Activated T-helper 2 cell treated with anti-CD3 and anti-CD28 coated beads, Interferon-gamma antibody, Interleukin-2, Interleukin-4, amounts not matched to agents 10 μg/mL and 5 μg/mL and 100 μg/mL, durations not matched to agents 14 hours and 24 hours and 36 hours (primary cell): ENCODE data around the gene NUF2. TPM values are rescaled to one million over a fixed set of nuclear protein-coding genes. Genes with fewer than 3 reads are reported as not detected.
"Not testable (repeated sequence)": the region's sequence is repeated elsewhere in the genome, so short reads cannot be mapped to it uniquely, and the experiment has no call there.

Source experiments
- DNase-seq: peaks from one replicate; pipeline ENCODE4 v3.0.0; 2021; ENCODE audit warnings: low spot score
- H3K27ac Mint-ChIP-seq: one replicate; pipeline ENCODE4 v1.8.0; 2021; ENCODE audit warnings: mixed read lengths
- H3K27me3 Mint-ChIP-seq: one replicate; pipeline ENCODE4 v1.8.0; 2021; ENCODE audit warnings: low read depth, mixed read lengths
- H3K36me3 Mint-ChIP-seq: one replicate; pipeline ENCODE4 v1.8.0; 2021; ENCODE audit warnings: low read depth, mixed read lengths
- H3K4me1 Mint-ChIP-seq: one replicate; pipeline ENCODE4 v1.8.0; 2021; ENCODE audit warnings: low read depth, mixed read lengths
- H3K4me3 Mint-ChIP-seq: one replicate; pipeline ENCODE4 v1.8.0; 2021; ENCODE audit warnings: low read depth, mild to moderate bottlenecking, moderate library complexity, mixed read lengths
- H3K9me3 Mint-ChIP-seq: one replicate; pipeline ENCODE4 v1.8.0; 2021; ENCODE audit warnings: mixed read lengths
- intact Hi-C: fragments of 100-400 bp; cut with micrococcal nuclease; formaldehyde crosslinking; loops from one replicate; pipeline ENCODE4 v1.15.1; 2023
- total RNA-seq: library from RNA; stranded (reverse); gene quantifications from 2 replicates; pipeline ENCODE4 v1.2.3, GENCODE V29; 2022

NUF2 gene
- total RNA-seq, 1 donor from 2014 or later, result 45.5 TPM

GRCh38 chr1:163351912-163352311 is 30.2 kb downstream of the NUF2 start:
- no peaks in the 10 kb centered on the region for H3K27me3 Mint-ChIP-seq
- no peak overlapping the region for H3K27ac Mint-ChIP-seq
- H3K4me1 Mint-ChIP-seq, result peaks cover 5% of the 10 kb centered on the region
- DNase-seq, result no peak
- no peak overlapping the region for H3K4me3 Mint-ChIP-seq
- H3K9me3 Mint-ChIP-seq, result no peaks in the 10 kb centered on the region
- H3K36me3 Mint-ChIP-seq, result peaks cover 54% of the 10 kb centered on the region
- intact Hi-C loops, result no loop called here

DNA sequence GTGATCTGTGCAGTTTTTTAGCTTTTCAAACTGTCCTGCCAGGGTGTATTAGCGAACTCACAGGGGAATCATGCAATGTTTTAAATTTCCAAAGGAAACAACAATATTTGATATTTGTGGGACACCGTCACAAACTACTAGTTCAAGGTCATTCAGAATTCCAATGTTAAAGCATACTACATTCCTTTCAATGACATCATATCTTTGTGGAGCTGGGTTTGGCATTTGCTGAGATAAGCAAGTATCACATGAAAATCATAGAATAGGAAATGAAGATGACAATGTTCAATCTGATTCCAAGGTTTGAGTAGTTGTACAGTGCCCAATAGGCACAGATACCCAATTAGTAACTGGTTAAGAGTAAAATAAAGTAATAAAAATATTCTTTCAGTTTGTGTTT is 35.6 kb downstream of the NUF2 start:
- intact Hi-C loops, result no loop called here
- Mint-ChIP-seq H3K4me3 (no peak overlapping the region), H3K9me3 (no peaks in the 10 kb centered on the region), H3K27me3 (peaks cover 9% of the 10 kb centered on the region), H3K36me3 (peaks cover 14% of the 10 kb centered on the region), H3K27ac (no peak overlapping the region), H3K4me1 (peaks cover 3% of the 10 kb centered on the region)
- DNase-seq, result no peak

DNA sequence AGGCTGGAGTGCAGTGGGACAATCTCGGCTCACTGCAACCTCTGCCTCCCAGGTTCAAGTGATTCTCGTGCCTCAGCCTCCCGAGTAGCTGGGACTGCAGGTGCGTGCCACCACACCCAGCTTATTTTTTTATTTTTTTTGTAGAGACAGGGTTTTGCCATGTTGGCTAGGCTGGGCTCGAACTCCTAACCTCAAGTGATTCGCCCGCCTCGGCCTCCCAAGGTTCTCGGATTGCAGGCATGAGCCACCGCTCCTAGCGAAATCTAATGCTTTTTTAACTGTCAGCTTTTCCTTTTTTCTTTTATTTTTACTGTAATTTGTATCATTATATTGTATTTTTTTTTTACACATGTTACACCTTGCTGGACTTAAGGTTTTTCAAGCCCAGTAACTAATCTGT is 36.4 kb downstream of the NUF2 start:
- intact Hi-C loops, H3K27ac Mint-ChIP-seq, DNase-seq, H3K4me3 Mint-ChIP-seq, H3K9me3 Mint-ChIP-seq, H3K4me1 Mint-ChIP-seq: not testable (repeated sequence)
- H3K27me3 Mint-ChIP-seq, result peaks cover 14% of the 10 kb centered on the region
- H3K36me3 Mint-ChIP-seq, result peaks cover 13% of the 10 kb centered on the region

DNA sequence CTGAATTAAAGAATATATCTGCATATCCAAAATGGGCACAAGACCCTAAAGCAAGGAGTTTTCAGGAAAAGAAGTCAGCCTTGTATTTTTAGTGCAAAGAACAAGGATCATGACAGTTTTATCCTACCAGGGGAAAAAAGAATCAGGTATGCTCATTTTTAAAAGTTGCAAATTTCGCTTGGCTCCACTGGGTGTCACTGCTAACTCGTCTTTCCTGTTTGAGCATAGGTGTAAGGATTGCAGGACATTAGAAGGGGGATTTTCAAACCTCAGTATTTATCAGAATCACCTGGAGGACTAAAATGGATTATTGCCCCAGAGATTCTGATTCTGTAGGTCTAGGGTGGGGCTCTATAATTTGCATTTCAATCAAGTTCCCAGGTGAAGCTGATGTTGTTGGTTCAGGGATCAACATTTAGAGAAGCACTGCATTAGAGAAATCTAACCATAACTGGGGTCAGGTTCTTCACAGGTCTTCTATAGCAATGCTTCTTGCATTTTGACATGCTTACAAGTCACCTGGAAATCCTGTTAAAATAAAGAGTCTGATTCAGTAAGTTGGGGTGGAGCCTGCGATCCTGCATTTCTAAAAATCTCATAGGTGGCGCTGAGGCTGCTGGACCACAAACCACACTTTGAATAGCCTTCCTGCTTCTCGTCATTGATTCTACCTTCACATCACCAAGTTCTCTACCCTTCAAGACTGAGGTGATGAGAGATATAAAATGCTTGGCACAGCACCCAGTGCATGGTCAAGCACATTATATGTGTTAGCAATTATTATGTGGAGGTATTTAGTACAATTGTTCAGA is 39.6 kb downstream of the NUF2 start:
- Mint-ChIP-seq H3K27ac (no peak overlapping the region), H3K4me1 (peaks cover 3% of the 10 kb centered on the region), H3K36me3 (peaks cover 9% of the 10 kb centered on the region), H3K4me3 (no peak overlapping the region), H3K27me3 (peaks cover 15% of the 10 kb centered on the region), H3K9me3 (no peaks in the 10 kb centered on the region)
- intact Hi-C loops, result no loop called here
- no peak for DNase-seq

DNA sequence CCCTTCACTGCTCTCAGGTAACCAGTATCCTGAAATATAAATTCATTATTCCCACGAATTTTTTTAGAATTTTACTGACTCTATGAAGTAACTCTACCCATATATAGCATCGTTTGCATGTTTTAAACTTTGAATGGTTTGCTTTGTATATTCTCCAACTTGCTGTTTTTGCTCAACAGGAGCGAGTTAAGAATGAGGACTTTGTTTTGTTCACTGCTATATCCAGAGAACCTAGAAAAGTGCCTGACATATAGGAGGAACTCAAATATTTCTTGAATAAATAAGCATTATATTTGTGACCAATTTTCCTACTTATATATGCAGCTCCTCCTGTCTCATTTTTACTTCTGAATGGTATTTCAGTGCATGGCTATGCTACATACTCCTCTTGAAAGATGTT is 43.4 kb downstream of the NUF2 start:
- Mint-ChIP-seq H3K27ac (no peak overlapping the region), H3K9me3 (no peaks in the 10 kb centered on the region), H3K36me3 (no peaks in the 10 kb centered on the region), H3K4me1 (peaks cover 3% of the 10 kb centered on the region), H3K27me3 (peaks cover 20% of the 10 kb centered on the region), H3K4me3 (no peak overlapping the region)
- intact Hi-C loops, result no loop called here
- DNase-seq, result no peak

GRCh38 chr1:163366555-163366954 is 44.8 kb downstream of the NUF2 start:
- no peak for DNase-seq
- no peaks in the 10 kb centered on the region for H3K36me3 Mint-ChIP-seq
- no peak overlapping the region for H3K4me3 Mint-ChIP-seq
- peaks cover 2% of the 10 kb centered on the region for H3K4me1 Mint-ChIP-seq
- H3K27me3 Mint-ChIP-seq, result peaks cover 17% of the 10 kb centered on the region
- H3K9me3 Mint-ChIP-seq, result no peaks in the 10 kb centered on the region
- H3K27ac Mint-ChIP-seq, result no peak overlapping the region
- intact Hi-C loops, result no loop called here

GRCh38 chr1:163367721-163368120 is 46.0 kb downstream of the NUF2 start:
- no peaks in the 10 kb centered on the region for H3K36me3 Mint-ChIP-seq
- H3K9me3 Mint-ChIP-seq, result no peaks in the 10 kb centered on the region
- H3K4me1 Mint-ChIP-seq, result no peaks in the 10 kb centered on the region
- H3K4me3 Mint-ChIP-seq, result no peak overlapping the region
- intact Hi-C loops, result no loop called here
- no peak for DNase-seq
- no peak overlapping the region for H3K27ac Mint-ChIP-seq
- peaks cover 12% of the 10 kb centered on the region for H3K27me3 Mint-ChIP-seq

DNA sequence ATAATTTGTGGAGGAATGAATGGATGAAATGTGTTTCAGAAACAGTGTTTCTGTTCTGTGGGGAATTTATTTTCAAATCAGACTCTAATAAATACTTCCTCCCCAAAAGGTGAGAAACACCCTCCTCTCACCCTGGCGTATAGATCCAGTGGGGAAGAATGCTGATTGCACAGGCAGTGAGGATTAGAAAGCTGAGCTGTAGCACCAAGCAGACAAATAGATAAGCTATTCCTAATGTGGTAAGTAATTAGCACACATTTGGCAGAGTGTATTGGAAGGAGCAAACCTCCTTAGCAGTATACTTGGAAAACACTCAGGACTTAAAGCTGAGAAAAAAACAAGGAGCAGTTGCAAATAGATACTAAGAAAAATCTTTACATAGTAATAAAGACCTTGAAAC is 50.8 kb downstream of the NUF2 start:
- Mint-ChIP-seq H3K4me3 (no peak overlapping the region), H3K27ac (no peak overlapping the region), H3K4me1 (no peaks in the 10 kb centered on the region), H3K9me3 (no peaks in the 10 kb centered on the region), H3K27me3 (peaks cover 9% of the 10 kb centered on the region), H3K36me3 (no peaks in the 10 kb centered on the region)
- intact Hi-C loops, result no loop called here
- DNase-seq, result no peak

- Mint-ChIP-seq H3K4me3 (no peak overlapping the region), H3K36me3 (no peaks in the 10 kb centered on the region)
- intact Hi-C loops, result no loop called here
These were observed 56.8 kb downstream of the NUF2 start for GRCh38 chr1:163378554-163378953.

GRCh38 chr1:163379801-163380200 is 58.0 kb downstream of the NUF2 start:
- no peak overlapping the region for H3K4me3 Mint-ChIP-seq
- peaks cover 18% of the 10 kb centered on the region for H3K27me3 Mint-ChIP-seq
- no peak overlapping the region for H3K27ac Mint-ChIP-seq
- no peaks in the 10 kb centered on the region for H3K9me3 Mint-ChIP-seq
- DNase-seq, result no peak
- H3K36me3 Mint-ChIP-seq, result no peaks in the 10 kb centered on the region
- H3K4me1 Mint-ChIP-seq, result no peaks in the 10 kb centered on the region
- intact Hi-C loops, result no loop called here

More at GRCh38 chr1:163378554-163378953, 56.8 kb downstream of the NUF2 start:
- DNase-seq, result no peak
- Mint-ChIP-seq H3K27me3 (peaks cover 19% of the 10 kb centered on the region), H3K4me1 (no peaks in the 10 kb centered on the region), H3K9me3 (no peaks in the 10 kb centered on the region), H3K27ac (no peak overlapping the region)

DNA sequence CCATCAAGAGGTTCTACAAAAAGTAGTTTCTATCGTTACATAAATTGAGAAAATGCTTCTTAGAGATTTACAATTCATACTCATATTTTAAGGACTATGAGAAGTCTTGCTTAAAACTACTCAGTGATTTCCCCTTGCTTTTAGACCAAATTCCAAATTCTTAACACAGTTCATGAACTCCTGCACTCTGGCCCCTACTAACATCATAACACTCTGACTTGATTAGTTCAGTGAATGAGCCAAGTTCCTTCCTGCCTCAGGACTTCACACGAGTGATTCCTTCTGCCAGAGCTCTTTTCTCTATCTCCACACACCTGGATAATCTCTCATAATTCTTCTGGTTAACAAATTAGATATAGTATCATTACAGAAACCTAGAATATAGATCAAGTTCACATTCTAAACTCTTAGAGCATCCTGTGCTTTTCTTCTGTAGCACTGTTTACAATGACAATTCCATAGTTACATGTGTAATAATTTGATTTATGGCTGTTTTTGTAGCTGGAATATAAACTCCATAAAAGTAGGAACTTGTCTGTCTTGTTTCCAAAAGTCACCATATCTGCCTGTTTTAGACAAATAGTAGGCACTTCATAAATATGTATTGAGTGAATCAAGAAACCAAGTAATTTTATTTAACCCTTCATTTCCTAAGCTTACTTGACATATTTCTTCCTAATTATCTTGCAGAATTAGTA is 59.9 kb downstream of the NUF2 start:
- H3K27ac Mint-ChIP-seq, result no peak overlapping the region
- no peak overlapping the region for H3K4me3 Mint-ChIP-seq
- peaks cover 14% of the 10 kb centered on the region for H3K27me3 Mint-ChIP-seq
- no peak for DNase-seq
- H3K9me3 Mint-ChIP-seq, result no peaks in the 10 kb centered on the region
- H3K4me1 Mint-ChIP-seq, result no peaks in the 10 kb centered on the region
- no peaks in the 10 kb centered on the region for H3K36me3 Mint-ChIP-seq
- intact Hi-C loops, result no loop called here

DNA sequence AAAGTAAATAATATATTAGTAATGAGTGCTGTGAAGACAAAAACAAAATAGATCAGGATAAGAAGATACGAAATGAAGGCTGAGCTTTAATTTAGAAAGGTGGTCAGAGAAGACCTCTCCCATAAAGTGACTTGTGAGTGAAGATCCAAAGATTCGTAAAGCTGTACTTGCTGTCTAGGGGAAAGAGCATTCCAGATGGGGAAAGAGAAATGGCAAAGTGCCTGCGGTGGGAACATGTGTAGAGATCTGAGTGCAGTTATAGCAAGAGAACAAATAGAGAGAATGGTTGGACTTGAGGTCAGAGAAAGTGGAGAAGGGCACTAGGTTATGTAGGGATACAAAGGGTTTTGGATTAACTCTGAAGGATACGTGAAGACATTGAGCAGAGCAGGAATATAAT is 60.6 kb downstream of the NUF2 start:
- Mint-ChIP-seq H3K4me3 (no peak overlapping the region), H3K36me3 (no peaks in the 10 kb centered on the region), H3K27ac (no peak overlapping the region), H3K4me1 (no peaks in the 10 kb centered on the region), H3K9me3 (no peaks in the 10 kb centered on the region), H3K27me3 (peaks cover 16% of the 10 kb centered on the region)
- DNase-seq, result no peak
- intact Hi-C loops, result no loop called here

DNA sequence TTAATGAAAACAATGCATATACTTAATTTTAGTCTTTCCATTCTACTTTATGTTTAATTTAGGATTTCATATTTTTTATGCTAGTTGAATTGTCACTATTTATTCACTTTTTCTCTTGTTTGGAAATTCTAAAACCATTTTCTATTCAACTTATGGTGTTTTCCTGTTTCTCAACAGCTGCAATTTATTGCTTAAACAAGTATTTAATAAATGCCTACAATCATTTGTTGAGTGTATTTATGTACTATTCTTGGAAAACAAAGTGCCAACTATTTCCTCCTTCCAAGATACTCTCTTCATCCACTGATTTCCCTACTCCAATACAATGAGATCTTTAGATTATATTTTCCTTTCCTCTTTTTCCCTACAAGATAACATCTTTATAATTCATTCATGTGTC is 65.4 kb downstream of the NUF2 start:
- H3K4me1 Mint-ChIP-seq, result no peaks in the 10 kb centered on the region
- no peak overlapping the region for H3K4me3 Mint-ChIP-seq
- peaks cover 9% of the 10 kb centered on the region for H3K27me3 Mint-ChIP-seq
- intact Hi-C loops, result no loop called here
- DNase-seq, result no peak
- no peak overlapping the region for H3K27ac Mint-ChIP-seq
- no peaks in the 10 kb centered on the region for H3K9me3 Mint-ChIP-seq
- no peaks in the 10 kb centered on the region for H3K36me3 Mint-ChIP-seq
